Peyer's patch (tissue), 4 donors: Measurements from ENCODE around the gene LINC00237. TPM values are rescaled to one million over a fixed set of nuclear protein-coding genes. Genes with fewer than 3 reads are reported as not detected.

Experiments used
- DNase-seq, 3 donors: peaks; one replicate each; pipeline ENCODE4 v3.0.0-alpha.2; 2017 to 2019
- H3K27ac ChIP-seq, 4 donors: fragments of 200-600 bp; sonication (generic); one replicate each; pipeline ENCODE4 v1.5.1; 2016 to 2019
- H3K27me3 ChIP-seq, 2 donors: fragments of 200-600 bp; sonication (generic); one replicate each; pipeline ENCODE4 v1.5.1; 2019
- H3K36me3 ChIP-seq, 3 donors: fragments of 200-600 bp; sonication (generic); one replicate each; pipeline ENCODE4 v1.5.1; 2016 to 2019
- H3K4me1 ChIP-seq, 4 donors: fragments of 200-600 bp; sonication (generic); one replicate each; pipeline ENCODE4 v1.5.1; 2016 to 2019
- H3K4me3 ChIP-seq, 4 donors: fragments of 200-600 bp; sonication (generic); 1 replicate in 3 of 4; 2 replicates in 1 of 4; pipeline ENCODE4 v1.5.1; 2016 to 2019; ENCODE audit warnings: mild to moderate bottlenecking in 1 of 4
- H3K9me3 ChIP-seq, 4 donors: fragments of 200-600 bp; sonication (generic); one replicate each; pipeline ENCODE4 v1.5.1; 2016 to 2019; ENCODE audit warnings: mild to moderate bottlenecking in 1 of 4
- POLR2A ChIP-seq, 2 donors: fragments of 450-650 bp; IDR thresholded peaks; one replicate each; pipeline ENCODE4 v1.5.1; 2017; ENCODE audit warnings: antibody characterized with exemption in 2 of 2, mild to moderate bottlenecking in 2 of 2, moderate library complexity in 2 of 2
- total RNA-seq, 4 donors: library from RNA; depleted of rRNA; stranded (reverse); fragments of >200 nt; gene quantifications; one replicate each; pipeline ENCODE4 v1.1.0, GENCODE V29; 2016
- TF ChIP-seq, protein P1 (sequence below), 6 experiments: fragments of 450-650 bp in 4 of 6; fragments of 200-600 bp in 2 of 6; sonication (generic) in 1 of 6; IDR thresholded peaks; one replicate each; pipeline ENCODE4 v1.5.1; 2017 to 2019; ENCODE audit warnings: antibody characterized with exemption in 6 of 6, mild to moderate bottlenecking in 3 of 6, moderate library complexity in 1 of 6

The LINC00237 gene
- total RNA-seq, 4 donors from 2014 or later: not detected

DNA sequence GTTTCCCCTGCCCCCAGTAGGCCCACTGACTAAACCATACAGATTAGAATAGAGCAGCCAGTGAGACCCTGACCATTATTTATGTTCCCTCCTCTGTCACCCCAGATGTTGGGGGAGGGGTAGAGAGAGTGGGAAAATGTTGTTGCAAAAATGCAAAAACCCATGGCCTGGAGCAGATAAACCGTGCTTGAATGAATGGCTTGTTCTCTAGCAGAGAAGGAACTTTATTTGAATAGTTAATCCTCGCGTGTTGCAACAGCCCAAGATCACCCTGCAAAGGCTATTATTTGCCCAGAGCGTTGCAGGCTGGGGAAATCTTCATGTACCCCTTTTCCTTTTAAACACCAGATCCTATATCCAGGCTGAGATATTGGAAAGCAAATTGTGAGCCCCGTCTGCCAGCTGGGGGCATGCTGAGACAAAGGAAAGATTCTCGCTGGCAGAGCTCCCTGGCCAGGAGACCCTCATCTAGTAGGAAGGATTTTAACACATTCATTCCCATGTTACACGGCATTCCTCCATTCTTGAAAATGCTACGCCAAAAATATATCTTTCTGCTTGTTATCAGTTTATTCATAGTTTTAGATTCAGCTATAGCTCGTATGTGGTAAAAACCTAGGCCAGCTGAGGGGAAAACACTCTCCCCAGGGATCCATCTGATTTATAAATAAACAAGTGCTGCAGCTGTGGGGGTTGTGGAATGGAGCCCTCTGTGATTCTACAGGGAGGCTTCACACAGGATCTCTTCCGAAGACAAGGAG lies 53.0 kb downstream of the LINC00237 start:
- Histone ChIP-seq H3K4me1 (no peaks in the 10 kb centered on the region), H3K4me3 (no peak overlapping the region), H3K27ac (no peak overlapping the region), H3K9me3 (no peaks in the 10 kb centered on the region), H3K27me3 (no peaks in the 10 kb centered on the region), H3K36me3 (no peaks in the 10 kb centered on the region)
- no peak for DNase-seq
- TF ChIP-seq, protein P1, sequence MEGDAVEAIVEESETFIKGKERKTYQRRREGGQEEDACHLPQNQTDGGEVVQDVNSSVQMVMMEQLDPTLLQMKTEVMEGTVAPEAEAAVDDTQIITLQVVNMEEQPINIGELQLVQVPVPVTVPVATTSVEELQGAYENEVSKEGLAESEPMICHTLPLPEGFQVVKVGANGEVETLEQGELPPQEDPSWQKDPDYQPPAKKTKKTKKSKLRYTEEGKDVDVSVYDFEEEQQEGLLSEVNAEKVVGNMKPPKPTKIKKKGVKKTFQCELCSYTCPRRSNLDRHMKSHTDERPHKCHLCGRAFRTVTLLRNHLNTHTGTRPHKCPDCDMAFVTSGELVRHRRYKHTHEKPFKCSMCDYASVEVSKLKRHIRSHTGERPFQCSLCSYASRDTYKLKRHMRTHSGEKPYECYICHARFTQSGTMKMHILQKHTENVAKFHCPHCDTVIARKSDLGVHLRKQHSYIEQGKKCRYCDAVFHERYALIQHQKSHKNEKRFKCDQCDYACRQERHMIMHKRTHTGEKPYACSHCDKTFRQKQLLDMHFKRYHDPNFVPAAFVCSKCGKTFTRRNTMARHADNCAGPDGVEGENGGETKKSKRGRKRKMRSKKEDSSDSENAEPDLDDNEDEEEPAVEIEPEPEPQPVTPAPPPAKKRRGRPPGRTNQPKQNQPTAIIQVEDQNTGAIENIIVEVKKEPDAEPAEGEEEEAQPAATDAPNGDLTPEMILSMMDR (IDR thresholded peaks at IDR 0.05): no peak
- TF ChIP-seq POLR2A (IDR thresholded peaks at IDR 0.05): no peak

DNA sequence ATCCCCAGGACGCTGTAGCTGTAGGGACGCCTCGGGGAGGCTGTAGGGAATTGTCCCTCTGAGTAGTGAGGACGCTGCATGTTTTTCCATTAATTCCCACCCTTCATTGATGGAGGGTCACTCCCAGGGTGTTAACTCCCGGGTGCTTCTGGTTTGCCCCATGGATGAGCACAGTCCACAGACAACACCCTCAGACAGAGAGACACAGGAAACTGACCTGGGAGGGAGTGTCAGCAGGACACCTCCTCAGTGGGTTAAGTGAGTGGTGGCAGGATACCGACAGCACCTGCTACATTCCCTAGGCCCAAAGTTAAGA lies 53.5 kb downstream of the LINC00237 start:
- Histone ChIP-seq H3K27ac (no peak overlapping the region), H3K36me3 (no peaks in the 10 kb centered on the region), H3K4me1 (no peaks in the 10 kb centered on the region), H3K4me3 (no peak overlapping the region), H3K27me3 (no peaks in the 10 kb centered on the region), H3K9me3 (no peaks in the 10 kb centered on the region)
- no peak for DNase-seq
- no peak for TF ChIP-seq POLR2A (IDR thresholded peaks at IDR 0.05)
- TF ChIP-seq, protein P1 (IDR thresholded peaks at IDR 0.05): no peak

DNA sequence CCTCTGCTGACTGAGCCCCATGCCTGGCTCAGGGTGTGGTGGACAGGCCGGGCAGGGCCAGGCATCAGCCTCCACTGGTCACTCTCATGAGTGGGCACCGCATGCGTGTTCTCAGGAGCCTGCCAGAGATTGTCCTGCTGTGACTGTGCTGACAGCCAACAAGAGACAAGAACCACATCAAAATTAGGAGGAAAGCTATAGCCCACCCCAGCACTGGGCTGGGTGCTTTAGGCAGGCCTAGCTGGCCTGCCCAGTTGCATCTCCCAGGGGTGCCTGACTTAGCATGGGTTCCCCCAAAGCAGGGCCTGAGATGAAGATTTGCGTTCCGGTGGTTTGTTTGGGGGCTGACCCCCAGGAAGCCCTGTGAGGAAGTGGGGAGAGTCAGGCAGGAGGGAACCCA lies 53.9 kb downstream of the LINC00237 start:
- no peak for DNase-seq
- H3K4me1 ChIP-seq: no peaks in the 10 kb centered on the region
- no peak for TF ChIP-seq POLR2A (IDR thresholded peaks at IDR 0.05)
- TF ChIP-seq, protein P1 (IDR thresholded peaks at IDR 0.05): no peak
- H3K36me3 ChIP-seq: no peaks in the 10 kb centered on the region
- H3K9me3 ChIP-seq: no peaks in the 10 kb centered on the region
- no peaks in the 10 kb centered on the region for H3K27me3 ChIP-seq
- H3K27ac ChIP-seq: no peak overlapping the region
- no peak overlapping the region for H3K4me3 ChIP-seq

DNA sequence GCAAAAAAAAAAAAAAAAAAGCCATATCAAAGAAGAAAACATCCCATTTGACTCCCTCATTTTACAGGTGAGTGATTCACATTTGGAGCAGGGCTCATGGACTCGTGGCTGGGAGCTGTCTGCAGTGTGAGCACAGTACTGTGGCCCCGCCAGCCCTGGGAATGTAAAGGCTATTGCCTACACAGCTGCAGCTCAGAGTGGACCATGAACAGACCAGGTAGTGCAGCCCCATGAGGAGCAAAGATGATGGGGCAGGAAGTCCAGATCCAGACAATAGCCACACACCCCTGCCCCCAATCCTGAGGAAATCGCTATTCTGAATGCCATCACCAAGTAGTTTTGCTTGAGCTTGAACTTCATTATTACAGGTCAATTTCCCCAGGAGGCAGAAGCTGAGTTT lies 55.4 kb downstream of the LINC00237 start:
- Histone ChIP-seq H3K27me3 (no peaks in the 10 kb centered on the region), H3K9me3 (no peaks in the 10 kb centered on the region), H3K4me3 (no peak overlapping the region), H3K27ac (no peak overlapping the region), H3K4me1 (no peaks in the 10 kb centered on the region), H3K36me3 (no peaks in the 10 kb centered on the region)
- TF ChIP-seq, protein P1 (IDR thresholded peaks at IDR 0.05): no peak
- TF ChIP-seq POLR2A (IDR thresholded peaks at IDR 0.05): no peak
- DNase-seq: no peak

DNA sequence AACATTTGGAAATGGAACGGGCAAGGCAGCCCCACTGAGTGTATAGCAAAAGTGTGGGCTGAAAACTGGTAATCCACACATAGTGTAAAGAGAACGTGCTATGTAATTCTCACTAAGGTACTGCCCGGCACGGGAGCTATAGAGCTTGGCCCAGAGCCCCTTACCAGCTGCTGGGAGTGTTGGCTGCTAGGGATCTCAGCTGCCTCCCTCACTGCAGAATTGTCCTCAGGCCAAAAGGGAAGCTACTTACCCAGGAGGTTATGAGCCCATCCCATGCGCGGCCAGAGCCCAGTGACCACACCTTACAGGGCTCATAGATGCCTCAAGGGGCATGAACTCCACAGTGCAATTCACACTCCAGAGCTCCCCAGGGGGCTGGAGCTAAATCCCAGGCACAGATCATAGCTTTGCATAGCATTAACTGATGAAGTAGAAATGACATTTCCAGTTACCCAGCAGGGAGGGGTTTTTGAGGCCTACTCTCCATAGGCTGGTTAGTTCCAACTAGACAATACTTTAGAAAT lies 56.8 kb downstream of the LINC00237 start:
- Histone ChIP-seq H3K9me3 (no peaks in the 10 kb centered on the region), H3K4me3 (no peak overlapping the region), H3K27me3 (no peaks in the 10 kb centered on the region), H3K27ac (no peak overlapping the region), H3K4me1 (no peaks in the 10 kb centered on the region), H3K36me3 (no peaks in the 10 kb centered on the region)
- DNase-seq: no peak
- no peak for TF ChIP-seq POLR2A (IDR thresholded peaks at IDR 0.05)
- TF ChIP-seq, protein P1 (IDR thresholded peaks at IDR 0.05): no peak
